D341Med (cell line): ENCODE measurements around the gene SLC4A5.
A peak's percentile ranks its signal among the peaks of the same experiment; 100 is the strongest.

Experiments
- DNase-seq: peaks from one replicate; pipeline ENCODE4 v3.0.0; 2012; ENCODE audit warnings: low spot score

The SLC4A5 gene

DNA sequence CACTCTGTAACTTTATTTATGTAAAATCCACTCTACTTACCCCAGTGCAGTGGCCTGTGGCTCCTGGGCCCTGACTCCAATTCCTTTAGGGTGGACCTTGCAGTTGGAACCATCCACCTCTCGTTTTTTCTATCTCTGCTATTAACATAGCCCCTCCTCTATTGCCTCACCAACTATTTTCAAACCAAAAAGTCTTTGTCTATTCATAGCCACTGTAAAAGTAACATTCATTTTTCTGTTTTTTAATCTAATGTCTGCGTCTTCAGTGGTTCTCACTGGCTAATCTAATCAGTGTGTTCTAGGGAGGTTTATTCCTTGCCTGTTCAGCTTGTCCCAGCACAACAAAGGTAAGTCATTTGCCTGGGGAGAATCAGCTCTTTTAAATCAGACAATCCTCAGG lies at the start of gene SLC4A5:
Gene SLC4A5 (minus strand): TSS at position 101 of the 400 bp plus-strand sequence. CDS start 28,393 bp downstream, outside the sequence.
- DNase-seq: no peak

DNA sequence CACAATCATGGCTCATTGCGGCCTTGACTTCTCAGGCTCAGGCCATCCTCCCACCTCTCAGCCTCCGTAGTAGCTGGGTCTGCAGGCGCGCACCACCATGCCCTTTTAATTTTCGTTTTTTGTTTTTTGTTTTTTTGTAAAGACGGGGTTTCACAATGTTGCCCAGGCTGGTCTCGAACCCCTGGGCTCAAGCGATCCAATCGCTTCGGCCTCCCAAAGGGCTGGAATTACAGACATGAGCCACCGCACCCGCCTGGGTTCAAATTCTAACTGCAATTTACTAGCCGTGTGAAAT lies 49.2 kb upstream of the SLC4A5 start:
- DNase-seq: no peak

DNA sequence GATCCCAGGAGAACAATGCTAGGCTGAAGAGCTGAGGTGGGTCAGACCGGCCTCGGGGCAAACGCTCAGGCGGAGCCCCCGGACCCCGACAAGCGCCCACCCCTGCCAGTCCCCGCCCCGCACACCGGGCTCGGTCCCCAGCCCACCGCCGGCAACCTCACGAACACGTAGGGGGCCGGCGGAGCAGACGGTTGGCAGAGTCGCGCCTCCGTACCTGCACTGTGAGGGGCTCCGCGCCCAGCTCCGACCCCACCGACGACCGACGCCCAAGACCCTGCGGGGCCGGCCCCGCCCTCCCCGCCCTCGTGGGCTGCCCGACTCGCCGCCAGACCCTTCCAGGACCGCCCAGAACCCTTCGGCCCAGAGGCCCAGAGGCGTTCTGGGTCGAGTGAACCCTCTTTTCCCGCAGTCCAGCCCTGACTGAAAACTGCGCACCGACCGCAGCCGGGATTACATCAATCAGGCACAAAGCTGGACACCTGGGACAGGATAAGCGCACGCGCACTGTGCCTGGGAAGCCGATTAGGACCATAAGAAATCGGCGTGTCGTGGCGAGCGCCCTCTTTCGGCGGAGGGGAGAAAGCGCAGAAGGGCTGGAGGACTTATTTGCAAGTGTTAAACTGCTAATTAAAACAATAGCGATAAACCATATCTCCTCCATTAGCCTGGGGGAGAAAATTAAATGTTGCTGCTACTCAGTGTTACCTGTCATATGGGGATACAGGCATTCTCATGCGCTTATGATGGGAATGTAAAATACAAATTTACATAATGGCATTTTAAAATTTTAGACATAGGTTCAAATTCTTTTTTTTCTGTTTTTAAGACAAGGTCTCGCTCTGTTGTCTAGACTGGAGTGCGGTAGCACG lies 48.6 kb upstream of the SLC4A5 start:
- DNase-seq: peak; percentile 91

DNA sequence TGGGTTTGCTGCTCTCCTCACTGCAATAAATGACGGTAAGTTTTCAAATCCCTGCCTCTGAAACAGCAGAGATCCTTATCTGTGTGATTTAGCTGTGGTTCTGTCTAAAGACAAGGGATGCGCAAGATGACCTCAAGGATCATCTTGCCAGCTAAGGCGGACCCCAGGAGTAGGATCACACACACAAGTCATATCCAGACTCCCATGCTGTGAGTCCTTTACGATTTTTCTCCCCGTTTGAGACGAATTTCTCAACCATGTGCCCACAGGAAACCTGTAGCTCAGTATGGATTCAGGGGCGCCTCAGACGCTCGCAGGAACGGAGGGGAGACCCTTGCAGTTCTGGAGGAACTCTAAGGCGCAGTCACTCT lies 48.0 kb upstream of the SLC4A5 start:
- no peak for DNase-seq

GRCh38 chr2:74390606-74391005 lies 47.4 kb upstream of the SLC4A5 start:
- no peak for DNase-seq

- DNase-seq: no peak
Observed at GRCh38 chr2:74387346-74387745, 44.1 kb upstream of the SLC4A5 start.

GRCh38 chr2:74385396-74385795 lies 42.2 kb upstream of the SLC4A5 start:
- DNase-seq: no peak

GRCh38 chr2:74384051-74384450 lies 40.8 kb upstream of the SLC4A5 start:
- DNase-seq: no peak

DNA sequence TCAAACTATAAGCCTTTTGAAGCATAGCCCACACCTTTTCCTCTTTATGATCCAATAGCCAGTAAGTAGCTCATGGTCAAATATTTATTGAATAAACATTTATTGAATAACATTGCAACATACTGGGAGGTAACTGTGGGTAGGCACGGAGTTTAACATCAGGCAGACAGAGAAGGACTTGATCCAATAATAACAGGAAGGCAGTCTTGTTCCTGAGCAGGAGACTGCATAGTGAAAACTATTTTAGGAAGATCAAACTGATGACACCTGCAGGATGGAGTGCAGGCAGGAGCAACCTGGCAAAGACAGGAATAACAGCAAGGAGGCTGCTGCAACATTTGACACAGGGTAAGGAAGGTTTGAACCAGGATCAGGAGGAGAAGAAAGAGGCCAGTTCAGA lies 40.0 kb upstream of the SLC4A5 start:
- DNase-seq: no peak

- DNase-seq: no peak
Observed at GRCh38 chr2:74381751-74382150, 38.5 kb upstream of the SLC4A5 start.

GRCh38 chr2:74379851-74380789 lies 36.9 kb upstream of the SLC4A5 start, which contains the start of gene DCTN1:
Gene DCTN1, minus strand, starts transcription at chr2:74380311. Its CDS starts 274 bp downstream, at chr2:74380037.
- peak; percentile 73 for DNase-seq

DNA sequence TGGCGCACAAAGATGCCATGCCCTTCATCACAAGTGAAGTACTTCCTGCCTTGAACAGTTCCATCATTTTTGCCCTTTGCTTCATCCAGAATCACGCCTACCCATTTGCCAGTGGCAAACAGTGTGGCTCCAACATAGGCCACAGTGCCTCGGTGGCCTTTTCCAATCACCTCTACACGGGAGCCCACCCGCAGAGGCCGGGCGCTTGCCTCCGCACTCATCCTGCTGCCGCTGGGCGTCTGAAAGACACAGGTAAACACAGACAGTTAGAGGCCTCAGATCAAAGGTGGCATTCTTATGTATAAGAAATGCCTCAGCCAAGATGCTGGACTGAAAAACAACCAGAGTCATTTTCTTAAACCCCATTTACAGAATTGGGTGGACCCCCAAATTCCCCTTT lies 34.8 kb upstream of the SLC4A5 start:
- no peak for DNase-seq

DNA sequence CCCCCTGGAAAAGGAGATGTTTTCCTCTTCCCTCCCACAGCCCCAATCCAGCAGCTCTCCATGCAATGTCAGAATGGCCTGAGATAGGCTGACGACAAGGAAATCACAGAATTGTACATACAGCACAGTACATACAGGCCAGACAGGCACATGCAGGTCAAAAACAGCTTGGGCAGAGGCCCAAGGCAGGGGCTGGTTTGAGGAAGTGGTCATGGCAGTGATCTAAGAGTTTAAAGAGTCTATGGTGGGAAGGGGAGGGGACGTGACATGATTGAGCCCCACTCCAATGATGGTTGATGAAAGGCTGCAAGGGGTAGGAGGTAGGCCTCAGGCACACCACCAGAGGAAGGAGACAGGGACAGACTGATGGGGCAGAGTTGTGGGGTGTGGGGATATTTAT lies 32.6 kb upstream of the SLC4A5 start:
- DNase-seq: no peak

DNA sequence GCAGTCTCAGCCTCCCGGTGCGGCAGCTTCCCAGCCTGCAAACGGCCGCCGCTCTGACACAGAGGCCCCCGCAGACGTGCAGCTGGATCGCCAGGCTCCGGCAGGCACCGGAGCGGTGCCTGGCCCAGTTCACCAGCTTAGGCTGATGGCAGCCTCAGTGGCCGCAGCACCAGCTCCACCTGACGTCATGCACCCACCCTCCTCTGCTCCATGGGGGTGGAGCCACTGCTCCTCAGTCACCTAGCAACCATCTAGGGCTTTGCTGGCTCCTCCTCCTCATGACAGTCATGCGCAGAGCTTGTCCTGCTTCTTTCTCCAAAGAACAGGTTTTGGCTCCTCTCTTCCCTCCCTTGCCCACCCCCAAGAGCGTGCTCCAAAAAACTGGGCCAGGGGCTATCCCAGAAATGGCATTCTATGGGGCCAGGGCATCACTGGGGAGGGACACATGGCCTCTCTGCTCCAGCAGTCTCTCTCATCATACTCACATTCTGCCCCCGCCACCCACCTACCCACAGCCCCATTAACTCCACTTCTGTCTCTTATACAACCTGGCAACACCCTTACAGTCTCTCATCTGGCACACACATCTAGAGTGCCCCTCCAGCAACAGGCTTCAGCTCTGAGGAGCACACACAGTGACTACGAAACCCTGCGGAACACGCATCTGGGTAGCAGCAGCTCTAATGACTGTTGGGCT lies 31.4 kb upstream of the SLC4A5 start:
- DNase-seq: peak; percentile 94

DNA sequence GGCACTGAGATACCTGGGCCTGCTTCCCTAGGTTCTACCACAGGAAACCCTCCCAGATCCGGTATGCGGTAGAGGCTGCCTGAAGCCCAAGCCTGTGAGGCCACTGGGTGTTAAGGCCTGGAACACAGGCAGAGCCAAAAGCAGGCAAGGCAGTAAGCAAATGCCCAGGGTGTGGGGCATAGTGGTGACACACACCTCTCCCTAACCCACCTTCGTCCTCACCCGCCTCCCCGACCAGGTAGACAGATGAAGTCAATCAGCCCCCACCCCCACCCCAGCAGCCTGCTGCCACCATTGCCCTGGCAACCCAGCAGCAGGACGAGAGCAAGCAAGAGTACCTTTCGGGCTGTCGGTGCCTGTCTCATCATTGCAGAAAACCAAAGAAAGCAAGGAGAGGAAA lies 30.8 kb upstream of the SLC4A5 start:
- peak; percentile 46 for DNase-seq

DNA sequence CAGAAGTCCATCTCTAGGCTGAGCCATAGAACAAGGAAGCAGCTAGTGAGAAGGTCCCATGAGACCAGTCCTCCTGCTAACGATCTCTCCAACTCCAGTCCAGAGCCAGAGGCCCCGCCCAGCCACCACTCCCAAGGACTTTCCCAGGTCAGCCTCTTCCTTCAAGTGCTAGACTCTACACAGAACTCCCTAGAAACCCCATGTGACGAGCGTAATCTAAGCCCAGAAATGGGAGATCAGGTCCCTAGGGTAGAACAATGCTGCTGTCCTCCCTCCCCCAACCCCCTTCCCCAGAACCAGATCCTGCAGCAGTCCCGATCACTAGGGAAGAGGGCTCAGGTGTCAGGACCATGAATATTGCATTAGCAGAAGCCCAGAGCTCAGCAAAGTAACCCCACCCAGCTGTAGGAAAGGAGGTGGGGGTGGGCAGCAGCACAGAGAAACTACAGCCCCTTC lies 30.0 kb upstream of the SLC4A5 start:
- peak; percentile 63 for DNase-seq

DNA sequence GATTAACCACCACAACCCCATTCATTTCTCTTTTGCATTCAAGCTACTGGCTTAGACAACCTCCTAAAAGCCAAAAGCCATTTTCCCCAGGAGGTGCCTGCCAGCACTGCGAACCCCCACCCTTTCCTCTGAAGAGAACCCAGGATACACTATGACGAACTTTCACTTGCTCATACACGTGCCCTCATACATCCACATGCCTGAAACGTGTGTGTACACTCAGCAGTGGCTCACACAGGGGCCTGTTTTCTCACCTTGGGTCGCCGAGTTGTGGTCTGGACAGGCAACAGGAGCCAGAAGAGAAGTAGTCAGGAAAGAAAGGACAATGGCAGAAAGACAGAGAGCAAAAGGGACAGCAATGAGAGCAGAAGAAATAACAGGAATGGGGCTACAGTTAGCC lies 29.5 kb upstream of the SLC4A5 start:
- DNase-seq: no peak

DNA sequence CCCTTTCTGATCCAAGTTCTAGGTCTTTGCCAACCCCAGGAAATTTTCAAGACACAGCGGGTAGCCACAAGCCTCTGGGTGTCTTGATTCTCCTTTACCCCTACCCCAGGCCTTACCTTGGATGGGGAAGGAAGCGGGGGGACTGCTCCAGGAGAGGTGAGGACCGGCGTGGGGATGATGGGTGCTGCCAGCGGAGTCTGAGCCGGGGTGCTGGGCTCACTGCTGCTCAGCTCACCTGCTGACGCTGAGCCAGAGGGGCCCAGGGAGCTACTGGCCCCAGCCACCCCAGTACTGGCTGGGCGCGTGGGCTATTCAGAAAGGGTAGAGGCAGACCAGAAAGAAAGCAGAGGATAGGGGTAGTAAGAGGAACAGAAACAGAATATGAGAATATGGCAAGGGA lies 28.2 kb upstream of the SLC4A5 start:
- DNase-seq: no peak

- no peak for DNase-seq
Observed at GRCh38 chr2:74369976-74370375, 26.8 kb upstream of the SLC4A5 start.

DNA sequence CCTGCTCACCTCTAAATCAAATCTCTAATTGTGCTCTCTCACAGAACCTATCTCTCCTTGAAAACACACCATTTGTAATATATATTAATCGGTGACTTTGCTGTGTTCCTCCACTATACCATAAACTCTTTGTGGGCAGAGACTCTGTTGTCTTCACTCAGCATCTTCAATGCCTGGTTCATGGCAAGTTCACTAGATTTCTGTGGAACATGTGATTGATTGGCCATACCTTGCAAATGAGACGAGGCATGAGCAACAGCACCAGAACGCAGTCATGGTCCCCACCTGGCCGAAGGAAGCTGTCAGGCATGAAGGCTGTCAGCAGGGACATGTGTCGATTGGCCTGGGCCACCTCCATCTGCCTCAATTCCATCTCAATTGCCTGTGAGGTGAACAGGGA lies 25.3 kb upstream of the SLC4A5 start:
- no peak for DNase-seq

GRCh38 chr2:74367789-74368188 lies 24.6 kb upstream of the SLC4A5 start:
- DNase-seq: no peak

DNA sequence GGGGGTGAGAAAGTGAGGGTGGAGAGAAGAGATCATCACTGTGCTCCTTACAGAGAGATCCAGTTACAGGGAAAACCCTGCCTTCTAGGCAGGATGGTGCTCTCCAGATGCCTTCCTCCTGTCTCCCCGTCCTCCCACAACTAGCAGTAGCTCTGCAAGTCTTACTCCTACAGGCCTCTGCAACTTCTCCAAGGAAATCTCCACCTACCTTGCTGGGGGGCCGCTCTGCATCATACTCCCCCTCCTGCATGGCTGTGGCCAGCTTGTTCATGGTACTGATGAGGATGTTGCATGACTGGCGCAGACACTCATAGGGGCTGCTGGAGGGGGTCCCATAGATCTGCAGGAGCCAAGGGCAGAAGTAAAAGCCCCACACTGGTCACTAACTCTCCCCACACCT lies 22.8 kb upstream of the SLC4A5 start:
- DNase-seq: no peak
